OCI-LY7 (cell line): Measurements from ENCODE around the gene DNPH1. TPM values are rescaled to one million over a fixed set of nuclear protein-coding genes. Genes with fewer than 3 reads are reported as not detected.

Source experiments
- BruUV-seq: library from RNA; stranded (reverse); fragments of 400-500 nt; replicated peaks from 2 replicates; lab custom pipeline; 2021; lab: Mats Ljungman, UMichigan
- CTCF ChIA-PET: fragments of 300-600 bp; sonication (Branson Sonifier 250); formaldehyde crosslinking; loops from one replicate; lab custom pipeline; 2022; ENCODE audit warnings: antibody characterized with exemption; ENCODE audit not compliant: unreplicated experiment; lab: Charles Lee
- POLR2A ChIA-PET: fragments of 300-600 bp; sonication (Branson Sonifier 250); formaldehyde crosslinking; loops from one replicate; lab custom pipeline; 2022; ENCODE audit warnings: antibody characterized with exemption; lab: Charles Lee
- DNase-seq: peaks from one replicate; pipeline ENCODE4 v3.0.0-alpha.2; 2015; ENCODE audit warnings: low spot score
- H2AFZ ChIP-seq: fragments of 200-600 bp; sonication (generic), shearing (Covaris generic); 2 replicates; pipeline ENCODE4 v1.6.1; 2014; ENCODE audit warnings: mild to moderate bottlenecking, antibody characterized with exemption, low read length, moderate library complexity
- H3K27ac ChIP-seq: fragments of 200-600 bp; sonication (generic); 2 replicates; pipeline ENCODE4 v1.5.1; 2014; ENCODE audit warnings: mixed run types, low read depth, mild to moderate bottlenecking, moderate library complexity, low read length, inconsistent platforms; ENCODE audit not compliant: poor library complexity, severe bottlenecking
- H3K36me3 ChIP-seq: fragments of 200-600 bp; sonication (generic); 2 replicates; pipeline ENCODE4 v1.6.1; 2014; ENCODE audit warnings: mild to moderate bottlenecking, antibody characterized with exemption, low read length, moderate library complexity, mixed read lengths; ENCODE audit not compliant: insufficient read depth
- H3K4me1 ChIP-seq: fragments of 200-600 bp; sonication (generic); 2 replicates; pipeline ENCODE4 v1.5.1; 2014; ENCODE audit warnings: mild to moderate bottlenecking, low read length; ENCODE audit not compliant: insufficient read depth, poor library complexity, severe bottlenecking
- H3K4me2 ChIP-seq: fragments of 200-600 bp; sonication (generic); 2 replicates; pipeline ENCODE4 v1.6.1; 2014; ENCODE audit warnings: mild to moderate bottlenecking, low read length
- H3K4me3 ChIP-seq: fragments of 200-600 bp; sonication (generic); 2 replicates; pipeline ENCODE4 v1.5.1; 2014; ENCODE audit warnings: mild to moderate bottlenecking, low read depth, low read length; ENCODE audit not compliant: poor library complexity, severe bottlenecking
- H3K79me2 ChIP-seq: fragments of 200-600 bp; sonication (generic); 2 replicates; pipeline ENCODE4 v1.6.1; 2016; ENCODE audit warnings: low read depth, mild to moderate bottlenecking, low read length, moderate library complexity, mixed read lengths; ENCODE audit not compliant: insufficient read depth
- H3K9me2 ChIP-seq: fragments of 200-600 bp; sonication (generic); 2 replicates; pipeline ENCODE4 v1.6.1; 2016; ENCODE audit warnings: mild to moderate bottlenecking, low read length, mixed read lengths; ENCODE audit not compliant: insufficient read depth
- H3K9me3 ChIP-seq: fragments of 200-600 bp; sonication (generic); 2 replicates; pipeline ENCODE4 v1.6.1; 2014; ENCODE audit warnings: mild to moderate bottlenecking, mixed run types, low read length, mixed read lengths
- H4K20me1 ChIP-seq: fragments of 200-600 bp; sonication (generic); 2 replicates; pipeline ENCODE4 v1.6.1; 2014; ENCODE audit warnings: mild to moderate bottlenecking, antibody characterized with exemption, low read length, moderate library complexity, mixed read lengths; ENCODE audit not compliant: insufficient read depth
- CTCF ChIP-seq: fragments of 200-600 bp; sonication (generic); conservative IDR thresholded peaks from 2 replicates; pipeline ENCODE4 v1.5.1; 2014; ENCODE audit warnings: mild to moderate bottlenecking, antibody characterized with exemption, low read length, moderate library complexity, mixed read lengths
- EZH2phosphoT487 ChIP-seq: fragments of 200-600 bp; sonication (generic); IDR thresholded peaks from 2 replicates; pipeline ENCODE4 v1.6.1; 2018; ENCODE audit warnings: low read depth, borderline replicate concordance, mild to moderate bottlenecking, mixed run types, antibody characterized with exemption, low read length, moderate library complexity, mixed read lengths
- intact Hi-C: fragments of 100-400 bp; cut with micrococcal nuclease; formaldehyde crosslinking; loops from one replicate; pipeline ENCODE4 v1.10.0; 2022; ENCODE audit not compliant: unreplicated experiment
- total RNA-seq, 2 experiments: library from RNA; depleted of rRNA in 1 of 2; stranded (reverse); fragments of >200 nt in 1 of 2; shearing (Covaris generic) in 1 of 2; gene quantifications; 2 replicates each; pipeline ENCODE4 v1.2.3, GENCODE V29; 2014 to 2022

DNPH1 gene
- total RNA-seq, 2 experiments from 2014 or later, result 65.5 to 111 TPM

- CTCF ChIA-PET, result interaction anchor here (0.6 to 1.9 kb wide), 4 partner anchors 9 to 114 kb away, joined by 3 to 25 read pairs (median 8); partner anchors contain the start of gene DNPH1
- TF ChIP-seq EZH2phosphoT487, result no peak
- peak; percentile 27; the same call in 1 of the 2 replicates for TF ChIP-seq CTCF
- H3K36me3 ChIP-seq, result no peaks in the 10 kb centered on the region
- no peak overlapping the region for H3K27ac ChIP-seq
- no peaks in the 10 kb centered on the region for H3K79me2 ChIP-seq
- POLR2A ChIA-PET, result interaction anchor here (0.6 to 1.8 kb wide), 7 partner anchors 9 to 259 kb away, joined by 3 to 7 read pairs (median 5); partner anchors contain the start of genes ABCC10 and DNPH1
- DNase-seq, result peak; percentile 89
- peaks cover 20% of the 10 kb centered on the region for H3K4me1 ChIP-seq
- BruUV-seq, result no TSS peak
- H4K20me1 ChIP-seq, result no peaks in the 10 kb centered on the region
- peak overlapping the region; percentile 72 for H3K4me3 ChIP-seq
- H3K9me3 ChIP-seq, result no peaks in the 10 kb centered on the region
- intact Hi-C loops, result no loop called here
- H3K4me2 ChIP-seq, result peak overlapping the region; percentile 73
- peak overlapping the region; percentile 94 for H2AFZ ChIP-seq
- no peaks in the 10 kb centered on the region for H3K9me2 ChIP-seq
Measured at GRCh38 chr6:43247114-43247999, 18.1 kb upstream of the DNPH1 start.

- no peaks in the 10 kb centered on the region for H3K9me2 ChIP-seq
- H3K9me3 ChIP-seq, result no peaks in the 10 kb centered on the region
- H2AFZ ChIP-seq, result peak overlapping the region; percentile 94
- H3K4me3 ChIP-seq, result peak overlapping the region; percentile 72
- CTCF ChIA-PET, result interaction anchor here (0.6 to 1.9 kb wide), 4 partner anchors 9 to 115 kb away, joined by 3 to 25 read pairs (median 8); partner anchors contain the start of gene DNPH1
- peak overlapping the region; percentile 73 for H3K4me2 ChIP-seq
- H4K20me1 ChIP-seq, result no peaks in the 10 kb centered on the region
- no peak overlapping the region for H3K27ac ChIP-seq
- H3K4me1 ChIP-seq, result peaks cover 20% of the 10 kb centered on the region
- BruUV-seq, result no TSS peak
- intact Hi-C loops, result loop anchor here (1.0 kb wide), 1 partner anchor 75 kb away; the partner anchor contains the start of gene SRF
- no peaks in the 10 kb centered on the region for H3K36me3 ChIP-seq
- no peaks in the 10 kb centered on the region for H3K79me2 ChIP-seq
- peak; percentile 83 for DNase-seq
- POLR2A ChIA-PET, result interaction anchor here (0.6 to 1.8 kb wide), 8 partner anchors 8 to 260 kb away, joined by 3 to 7 read pairs (median 4); partner anchors contain the start of genes ABCC10 and DNPH1
- no peak for TF ChIP-seq EZH2phosphoT487
- no peak for TF ChIP-seq CTCF
Measured at GRCh38 chr6:43246301-43247113, 17.2 kb upstream of the DNPH1 start.
